Measurements from ENCODE around the gene PCNT. TPM values are rescaled to one million over a fixed set of nuclear protein-coding genes. Genes with fewer than 3 reads are reported as not detected.

Gene PCNT
- total and polyA plus RNA-seq, 2 of the 4 experiments (the other 2 are of a cell fraction): 10.0 to 19.4 TPM

DNA sequence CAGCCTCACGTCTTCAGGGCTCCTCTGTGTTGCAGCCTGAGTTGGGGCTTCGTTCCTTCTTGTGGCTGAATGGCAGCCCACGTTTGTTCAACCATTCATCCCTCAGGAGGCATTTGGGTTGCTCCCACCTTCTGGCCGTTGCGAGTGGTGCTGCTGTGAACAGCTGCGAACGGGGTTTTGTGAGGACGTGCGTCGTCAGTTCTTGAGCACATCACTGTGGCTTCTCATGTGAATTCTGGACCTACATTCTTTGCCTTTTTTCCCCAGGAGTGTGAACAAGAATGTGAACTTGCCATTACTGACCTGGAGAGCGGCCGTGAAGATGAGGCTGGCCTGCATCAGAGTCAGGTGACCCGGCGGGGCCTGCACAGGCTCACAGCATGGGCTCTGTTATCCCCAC, 21.9 kb downstream of the PCNT start:
- POLR2A ChIA-PET (ENCODE audit: unreplicated experiment): no interaction called here

More for the DNA sequence above, 21.9 kb downstream of the PCNT start:
- Histone ChIP-seq H3K4me1 (ENCODE audit: control insufficient read depth, insufficient read depth, low read length) (no peaks in the 10 kb centered on the region), H3K9me3 (ENCODE audit: control insufficient read depth, insufficient read depth, low read length) (no peaks in the 10 kb centered on the region), H2BK15ac (ENCODE audit: low read depth, low read length) (no peak overlapping the region), H3K4me2 (ENCODE audit: low read depth, low read length) (no peak overlapping the region), H3K27me3 (ENCODE audit: control insufficient read depth, insufficient read depth, low read length) (no peaks in the 10 kb centered on the region), H3K36me3 (ENCODE audit: control insufficient read depth, insufficient read depth, low read length) (peaks cover 42% of the 10 kb centered on the region), H4K20me1 (ENCODE audit: insufficient read depth, low read length) (no peaks in the 10 kb centered on the region), H2BK20ac (ENCODE audit: low read depth, low read length) (no peak overlapping the region), H2AK9ac (replicated peaks; ENCODE audit: low read depth, low read length, poor library complexity) (no peak overlapping the region), H3K23ac (ENCODE audit: low read depth, low read length) (no peak overlapping the region), H2BK5ac (ENCODE audit: low read depth, low read length, poor library complexity, severe bottlenecking) (no peak overlapping the region), H3K4me3 (ENCODE audit: insufficient read depth, low read depth, low read length) (no peak overlapping the region), H3K27ac (ENCODE audit: insufficient read depth, low read length) (no peak overlapping the region), H4K91ac (ENCODE audit: insufficient read depth, low read depth, low read length) (no peak overlapping the region), H2AFZ (replicated peaks; ENCODE audit: low read length, poor library complexity) (no peak overlapping the region), H3K18ac (ENCODE audit: low read depth, low read length) (no peak overlapping the region), H4K8ac (ENCODE audit: low read depth in 2 of 2, low read length in 2 of 2) (no peak overlapping the region), H3K9me1 (ENCODE audit: insufficient read depth, low read length) (no peaks in the 10 kb centered on the region), H2BK120ac (ENCODE audit: low read depth, low read length) (no peak overlapping the region), H3K14ac (replicated peaks; ENCODE audit: low read depth, low read length) (no peak overlapping the region), H3K56ac (ENCODE audit: extremely low read depth, insufficient read depth, low read length) (no peak overlapping the region), H3K9ac (ENCODE audit: low read depth, low read length) (no peak overlapping the region), H3K79me1 (ENCODE audit: low read depth in 1 of 2, low read length in 2 of 2) (peaks cover 17 to 48% of the 10 kb centered on the region in 2 experiments), H2AK5ac (ENCODE audit: low read depth, low read length) (no peak overlapping the region), H4K5ac (ENCODE audit: low read depth, low read length) (no peak overlapping the region), H3K4ac (ENCODE audit: low read depth, low read length) (no peak overlapping the region)
- dilution Hi-C loops (cut with HindIII; ENCODE audit: low sequenced_read_pairs, unreplicated experiment) (no loop called here), in situ Hi-C loops (cut with MboI; ENCODE audit: low sequenced_read_pairs) (no loop called here), intact Hi-C loops (cut with micrococcal nuclease) (no loop called here)
- no TSS peak for BruUV-seq (replicated peaks)
- DNase-seq (no peak), ATAC-seq (ENCODE audit: low read depth) (no peak)
- TF ChIP-seq RCOR1 (IDR thresholded peaks at IDR 0.05; ENCODE audit: insufficient replicate concordance, low read length): no peak
- no peak for TF ChIP-seq CHD1 (IDR thresholded peaks at IDR 0.05; ENCODE audit: low read depth, low read length)
- TF ChIP-seq MAZ (IDR thresholded peaks at IDR 0.05; ENCODE audit: borderline replicate concordance, low read depth, low read length): no peak
- no peak for TF ChIP-seq NFE2L2 (IDR thresholded peaks at IDR 0.05; ENCODE audit: low read depth, low read length)
- TF ChIP-seq, protein P1, sequence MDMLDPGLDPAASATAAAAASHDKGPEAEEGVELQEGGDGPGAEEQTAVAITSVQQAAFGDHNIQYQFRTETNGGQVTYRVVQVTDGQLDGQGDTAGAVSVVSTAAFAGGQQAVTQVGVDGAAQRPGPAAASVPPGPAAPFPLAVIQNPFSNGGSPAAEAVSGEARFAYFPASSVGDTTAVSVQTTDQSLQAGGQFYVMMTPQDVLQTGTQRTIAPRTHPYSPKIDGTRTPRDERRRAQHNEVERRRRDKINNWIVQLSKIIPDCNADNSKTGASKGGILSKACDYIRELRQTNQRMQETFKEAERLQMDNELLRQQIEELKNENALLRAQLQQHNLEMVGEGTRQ (IDR thresholded peaks at IDR 0.05; ENCODE audit: low read depth, low read length): no peak
- TF ChIP-seq POLR2A (IDR thresholded peaks at IDR 0.05; ENCODE audit: low read depth, low read length): no peak
- no peak for TF ChIP-seq CEBPB (IDR thresholded peaks at IDR 0.05; ENCODE audit: low read depth, low read length)
- TF ChIP-seq SMC3 (IDR thresholded peaks at IDR 0.05; ENCODE audit: low read depth, low read length): no peak
- TF ChIP-seq, protein P2, sequence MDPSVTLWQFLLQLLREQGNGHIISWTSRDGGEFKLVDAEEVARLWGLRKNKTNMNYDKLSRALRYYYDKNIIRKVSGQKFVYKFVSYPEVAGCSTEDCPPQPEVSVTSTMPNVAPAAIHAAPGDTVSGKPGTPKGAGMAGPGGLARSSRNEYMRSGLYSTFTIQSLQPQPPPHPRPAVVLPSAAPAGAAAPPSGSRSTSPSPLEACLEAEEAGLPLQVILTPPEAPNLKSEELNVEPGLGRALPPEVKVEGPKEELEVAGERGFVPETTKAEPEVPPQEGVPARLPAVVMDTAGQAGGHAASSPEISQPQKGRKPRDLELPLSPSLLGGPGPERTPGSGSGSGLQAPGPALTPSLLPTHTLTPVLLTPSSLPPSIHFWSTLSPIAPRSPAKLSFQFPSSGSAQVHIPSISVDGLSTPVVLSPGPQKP (IDR thresholded peaks at IDR 0.05; ENCODE audit: borderline replicate concordance, low read depth, low read length): no peak
- TF ChIP-seq MAFK (IDR thresholded peaks at IDR 0.05; ENCODE audit: low read depth, low read length): no peak
- TF ChIP-seq RFX5 (IDR thresholded peaks at IDR 0.05; ENCODE audit: low read depth, low read length): no peak
- TF ChIP-seq FOS (IDR thresholded peaks at IDR 0.05; ENCODE audit: low read depth, low read length): no peak
- no peak for TF ChIP-seq BHLHE40 (IDR thresholded peaks at IDR 0.05; ENCODE audit: low read depth, low read length)
- TF ChIP-seq, protein P3, sequence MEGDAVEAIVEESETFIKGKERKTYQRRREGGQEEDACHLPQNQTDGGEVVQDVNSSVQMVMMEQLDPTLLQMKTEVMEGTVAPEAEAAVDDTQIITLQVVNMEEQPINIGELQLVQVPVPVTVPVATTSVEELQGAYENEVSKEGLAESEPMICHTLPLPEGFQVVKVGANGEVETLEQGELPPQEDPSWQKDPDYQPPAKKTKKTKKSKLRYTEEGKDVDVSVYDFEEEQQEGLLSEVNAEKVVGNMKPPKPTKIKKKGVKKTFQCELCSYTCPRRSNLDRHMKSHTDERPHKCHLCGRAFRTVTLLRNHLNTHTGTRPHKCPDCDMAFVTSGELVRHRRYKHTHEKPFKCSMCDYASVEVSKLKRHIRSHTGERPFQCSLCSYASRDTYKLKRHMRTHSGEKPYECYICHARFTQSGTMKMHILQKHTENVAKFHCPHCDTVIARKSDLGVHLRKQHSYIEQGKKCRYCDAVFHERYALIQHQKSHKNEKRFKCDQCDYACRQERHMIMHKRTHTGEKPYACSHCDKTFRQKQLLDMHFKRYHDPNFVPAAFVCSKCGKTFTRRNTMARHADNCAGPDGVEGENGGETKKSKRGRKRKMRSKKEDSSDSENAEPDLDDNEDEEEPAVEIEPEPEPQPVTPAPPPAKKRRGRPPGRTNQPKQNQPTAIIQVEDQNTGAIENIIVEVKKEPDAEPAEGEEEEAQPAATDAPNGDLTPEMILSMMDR (conservative IDR thresholded peaks at IDR 0.05; ENCODE audit: low read depth, low read length): no peak
- no peak for TF ChIP-seq RAD21 (IDR thresholded peaks at IDR 0.05; ENCODE audit: low read length)
- no peak for TF ChIP-seq MXI1 (IDR thresholded peaks at IDR 0.05; ENCODE audit: borderline replicate concordance, low read depth, low read length)
- WGBS, 2 experiments (ENCODE audit: extremely low coverage in 2 of 2, insufficient read length in 1 of 2): 95% methylated on average over 8 of the region's 14 CpGs; no CpG with 5 or more reads in 1 of the 2 experiments
- CTCF ChIA-PET: no interaction called here
